K562 (cell line): Measurements from ENCODE around the gene FRMPD2. TPM values are rescaled to one million over a fixed set of nuclear protein-coding genes. Genes with fewer than 3 reads are reported as not detected.

Experiments
- BDP1 ChIP-seq: IDR thresholded peaks from 3 replicates; pipeline ENCODE4 v1.6.1; 2011; ENCODE audit not compliant: insufficient read length, insufficient read depth
- JUND ChIP-seq, 2 experiments: IDR thresholded peaks; 2 replicates in 1 of 2; 3 replicates in 1 of 2; pipeline ENCODE4 v1.6.1; 2011; ENCODE audit warnings: borderline replicate concordance in 2 of 2, low read depth in 2 of 2, low read length in 2 of 2, improper control_type of control experiment in 1 of 2, missing biosample characterization in 1 of 2, missing genetic modification characterization in 1 of 2, missing genetic modification reagents in 1 of 2
- MEIS2 ChIP-seq: fragments of 450-650 bp; IDR thresholded peaks from 2 replicates; pipeline ENCODE4 v1.6.1; 2014; ENCODE audit warnings: mild to moderate bottlenecking; ENCODE audit not compliant: partially characterized antibody
- MXD1 ChIP-seq: fragments of 250-450 bp; sonication (Bioruptor Pico); IDR thresholded peaks from 2 replicates; pipeline ENCODE4 v1.8.0; 2021; ENCODE audit warnings: borderline replicate concordance, mild to moderate bottlenecking, moderate library complexity; ENCODE audit not compliant: poor library complexity, severe bottlenecking
- NR3C1 ChIP-seq: sonication (generic); formaldehyde crosslinking; IDR thresholded peaks from 2 replicates; pipeline ENCODE4 v1.8.1; 2022; ENCODE audit warnings: missing genetic modification reagents
- POLR2G ChIP-seq: fragments of 200-400 bp; formaldehyde crosslinking; IDR thresholded peaks from 2 replicates; pipeline ENCODE4 v1.6.1; 2017; ENCODE audit warnings: low read depth, mild to moderate bottlenecking, antibody characterized with exemption, low read length, moderate library complexity
- POLR2H ChIP-seq: IDR thresholded peaks from 2 replicates; pipeline ENCODE4 v1.6.1; 2016; ENCODE audit warnings: missing genetic modification characterization, low read depth, mild to moderate bottlenecking, control low read depth, missing compliant biosample characterization, moderate library complexity
- PTTG1 ChIP-seq: fragments of 450-650 bp; IDR thresholded peaks from 2 replicates; pipeline ENCODE4 v1.6.1; 2016; ENCODE audit warnings: low read depth, mild to moderate bottlenecking, missing genetic modification characterization, missing compliant biosample characterization
- SOX6 ChIP-seq: fragments of 450-650 bp; IDR thresholded peaks from 2 replicates; pipeline ENCODE4 v1.6.1; 2014; ENCODE audit warnings: mild to moderate bottlenecking
- THAP12 ChIP-seq: fragments of 250-450 bp; sonication (Bioruptor Pico); IDR thresholded peaks from 2 replicates; pipeline ENCODE4 v1.9.0; 2021; ENCODE audit warnings: mild to moderate bottlenecking, inconsistent platforms
- polyA plus RNA-seq, 8 experiments: library from polyadenylated mRNA; depleted of rRNA in 4 of 8; stranded (reverse) in 5 of 8; unstranded in 3 of 8; fragments of >200 nt; fragmentation: Nextera tagmentation in 2 of 8; fragmentation: Illumina TruSeq in 1 of 8; extraction: Ambion mirVana in 2 of 8; extraction: Trizol in 1 of 8; gene quantifications; 2 replicates each; pipeline versions ENCODE4 v1.2.1 to v1.2.3, GENCODE V29; 2011 to 2014; ENCODE audit warnings: inconsistent platforms in 1 of 8, missing spikeins in 1 of 8
- total RNA-seq, 7 experiments: library from RNA; depleted of rRNA in 6 of 7; stranded (reverse); fragments of >200 nt in 6 of 7; fragmentation: Illumina TruSeq in 2 of 7; extraction: Trizol in 2 of 7; gene quantifications; 2 replicates each; pipeline versions ENCODE4 v1.2.1 to v1.2.3, GENCODE V29; 2011 to 2021; ENCODE audit warnings: low replicate concordance in 1 of 7
- TF ChIP-seq, protein P1 (sequence below): fragments of 450-650 bp; IDR thresholded peaks from 2 replicates; pipeline ENCODE4 v1.6.1; 2016
- TF ChIP-seq, protein P2 (sequence below): sonication (generic); formaldehyde crosslinking; IDR thresholded peaks from 2 replicates; pipeline ENCODE4 v1.8.0; 2023; ENCODE audit warnings: mild to moderate bottlenecking, missing genetic modification reagents

FRMPD2 gene
- total and polyA plus RNA-seq, 9 of the 15 experiments (the other 6 are each of a cell fraction or from before 2014, with no cell fraction given), result 0.12 to 0.95 (median 0.33) TPM

DNA sequence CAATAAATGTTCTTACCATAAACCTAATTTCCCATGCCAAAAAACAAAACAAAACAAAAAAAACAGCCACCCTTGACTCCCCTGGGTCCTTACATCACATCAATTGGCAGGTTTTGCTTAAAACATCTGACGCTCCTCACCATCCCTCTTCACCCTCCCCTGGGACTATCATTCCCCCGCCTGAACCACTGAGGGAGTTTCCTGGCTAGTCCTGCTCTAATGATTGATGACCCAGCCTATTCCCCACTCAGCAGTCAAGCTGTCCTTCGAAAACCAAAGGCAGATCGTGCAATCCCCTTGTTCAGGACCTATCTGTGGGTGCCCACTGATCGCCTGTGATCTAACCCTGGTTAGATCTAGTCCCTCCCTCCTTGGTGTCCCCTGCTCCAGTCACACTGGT, 11.2 kb upstream of the FRMPD2 start (continued):
- TF ChIP-seq, protein P1, sequence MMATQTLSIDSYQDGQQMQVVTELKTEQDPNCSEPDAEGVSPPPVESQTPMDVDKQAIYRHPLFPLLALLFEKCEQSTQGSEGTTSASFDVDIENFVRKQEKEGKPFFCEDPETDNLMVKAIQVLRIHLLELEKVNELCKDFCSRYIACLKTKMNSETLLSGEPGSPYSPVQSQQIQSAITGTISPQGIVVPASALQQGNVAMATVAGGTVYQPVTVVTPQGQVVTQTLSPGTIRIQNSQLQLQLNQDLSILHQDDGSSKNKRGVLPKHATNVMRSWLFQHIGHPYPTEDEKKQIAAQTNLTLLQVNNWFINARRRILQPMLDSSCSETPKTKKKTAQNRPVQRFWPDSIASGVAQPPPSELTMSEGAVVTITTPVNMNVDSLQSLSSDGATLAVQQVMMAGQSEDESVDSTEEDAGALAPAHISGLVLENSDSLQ, result peak; percentile 58
- no peak for TF ChIP-seq JUND (IDR thresholded peaks at IDR 0.05; ENCODE audit: borderline replicate concordance, low read depth, low read length)
- no peak for TF ChIP-seq JUND (tag; IDR thresholded peaks at IDR 0.05; ENCODE audit: borderline replicate concordance, low read depth, low read length)
- no peak for TF ChIP-seq SOX6
- no peak for TF ChIP-seq BDP1
- TF ChIP-seq MEIS2, result peak; percentile 35
- no peak for TF ChIP-seq POLR2G
- no peak for TF ChIP-seq NR3C1
- no peak for TF ChIP-seq THAP12 (CRISPR knock-in tag)
- TF ChIP-seq POLR2H (tag), result no peak
- TF ChIP-seq, protein P2, sequence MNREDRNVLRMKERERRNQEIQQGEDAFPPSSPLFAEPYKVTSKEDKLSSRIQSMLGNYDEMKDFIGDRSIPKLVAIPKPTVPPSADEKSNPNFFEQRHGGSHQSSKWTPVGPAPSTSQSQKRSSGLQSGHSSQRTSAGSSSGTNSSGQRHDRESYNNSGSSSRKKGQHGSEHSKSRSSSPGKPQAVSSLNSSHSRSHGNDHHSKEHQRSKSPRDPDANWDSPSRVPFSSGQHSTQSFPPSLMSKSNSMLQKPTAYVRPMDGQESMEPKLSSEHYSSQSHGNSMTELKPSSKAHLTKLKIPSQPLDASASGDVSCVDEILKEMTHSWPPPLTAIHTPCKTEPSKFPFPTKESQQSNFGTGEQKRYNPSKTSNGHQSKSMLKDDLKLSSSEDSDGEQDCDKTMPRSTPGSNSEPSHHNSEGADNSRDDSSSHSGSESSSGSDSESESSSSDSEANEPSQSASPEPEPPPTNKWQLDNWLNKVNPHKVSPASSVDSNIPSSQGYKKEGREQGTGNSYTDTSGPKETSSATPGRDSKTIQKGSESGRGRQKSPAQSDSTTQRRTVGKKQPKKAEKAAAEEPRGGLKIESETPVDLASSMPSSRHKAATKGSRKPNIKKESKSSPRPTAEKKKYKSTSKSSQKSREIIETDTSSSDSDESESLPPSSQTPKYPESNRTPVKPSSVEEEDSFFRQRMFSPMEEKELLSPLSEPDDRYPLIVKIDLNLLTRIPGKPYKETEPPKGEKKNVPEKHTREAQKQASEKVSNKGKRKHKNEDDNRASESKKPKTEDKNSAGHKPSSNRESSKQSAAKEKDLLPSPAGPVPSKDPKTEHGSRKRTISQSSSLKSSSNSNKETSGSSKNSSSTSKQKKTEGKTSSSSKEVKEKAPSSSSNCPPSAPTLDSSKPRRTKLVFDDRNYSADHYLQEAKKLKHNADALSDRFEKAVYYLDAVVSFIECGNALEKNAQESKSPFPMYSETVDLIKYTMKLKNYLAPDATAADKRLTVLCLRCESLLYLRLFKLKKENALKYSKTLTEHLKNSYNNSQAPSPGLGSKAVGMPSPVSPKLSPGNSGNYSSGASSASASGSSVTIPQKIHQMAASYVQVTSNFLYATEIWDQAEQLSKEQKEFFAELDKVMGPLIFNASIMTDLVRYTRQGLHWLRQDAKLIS (CRISPR knock-in tag), result no peak
- no peak for TF ChIP-seq PTTG1 (tag)
- TF ChIP-seq MXD1 (CRISPR knock-in tag), result no peak
- TF ChIP-seq, all 486 proteins: peak for 3
